Neural progenitor cell (in vitro differentiated cells): Measurements from ENCODE around the gene PSMB8. TPM values are rescaled to one million over a fixed set of nuclear protein-coding genes. Genes with fewer than 3 reads are reported as not detected.
A peak's percentile ranks its signal among the peaks of the same experiment; 100 is the strongest.

Experiments used
- DNase-seq: peaks from one replicate; pipeline ENCODE4 v3.0.0-alpha.2; 2016; ENCODE audit warnings: low spot score
- H2AFZ ChIP-seq: fragments of 200-600 bp; sonication (generic); replicated peaks from 2 replicates; pipeline ENCODE4 v1.6.1; 2016; ENCODE audit warnings: antibody characterized with exemption
- H3F3A ChIP-seq: fragments of 200-600 bp; sonication (generic); 2 replicates; pipeline ENCODE4 v1.6.1; 2016; ENCODE audit warnings: antibody characterized with exemption, low read depth
- H3K27ac ChIP-seq: fragments of 200-600 bp; sonication (generic); 2 replicates; pipeline ENCODE4 v1.5.1; 2016; ENCODE audit warnings: mild to moderate bottlenecking
- H3K27me3 ChIP-seq: fragments of 200-600 bp; sonication (generic); 2 replicates; pipeline ENCODE4 v1.6.1; 2016; ENCODE audit warnings: mild to moderate bottlenecking, moderate library complexity
- H3K36me3 ChIP-seq: fragments of 200-600 bp; sonication (generic); 2 replicates; pipeline ENCODE4 v1.5.1; 2016
- H3K4me1 ChIP-seq: fragments of 200-600 bp; sonication (generic); 2 replicates; pipeline ENCODE4 v1.6.1; 2016; ENCODE audit warnings: mixed run types
- H3K4me2 ChIP-seq: fragments of 200-600 bp; sonication (generic); 2 replicates; pipeline ENCODE4 v1.6.1; 2016
- H3K4me3 ChIP-seq: fragments of 200-600 bp; sonication (generic); 2 replicates; pipeline ENCODE4 v1.5.1; 2016
- H3K79me2 ChIP-seq: fragments of 200-600 bp; sonication (generic); 2 replicates; pipeline ENCODE4 v1.6.1; 2016; ENCODE audit warnings: low read depth
- H3K9ac ChIP-seq: fragments of 200-600 bp; sonication (generic); 2 replicates; pipeline ENCODE4 v1.6.1; 2016
- H3K9me3 ChIP-seq: fragments of 200-600 bp; sonication (generic); 2 replicates; pipeline ENCODE4 v1.5.1; 2016; ENCODE audit warnings: low read depth
- H4K20me1 ChIP-seq: fragments of 200-600 bp; sonication (generic); 2 replicates; pipeline ENCODE4 v1.6.1; 2016; ENCODE audit warnings: low read depth
- H3K27ac Mint-ChIP-seq: 3 replicates; pipeline ENCODE4 v1.8.0; 2021; ENCODE audit warnings: mixed read lengths
- H3K27me3 Mint-ChIP-seq: 2 replicates; pipeline ENCODE4 v1.8.0; 2022; ENCODE audit warnings: low read depth, mild to moderate bottlenecking, inconsistent platforms, moderate library complexity, mixed read lengths; ENCODE audit not compliant: insufficient read depth
- H3K36me3 Mint-ChIP-seq: 3 replicates; pipeline ENCODE4 v1.8.0; 2021; ENCODE audit warnings: mixed read lengths
- H3K4me1 Mint-ChIP-seq: 3 replicates; pipeline ENCODE4 v1.8.0; 2021; ENCODE audit warnings: mixed read lengths
- H3K4me3 Mint-ChIP-seq: 3 replicates; pipeline ENCODE4 v1.8.0; 2021; ENCODE audit warnings: mild to moderate bottlenecking, moderate library complexity, mixed read lengths
- H3K9me3 Mint-ChIP-seq: 3 replicates; pipeline ENCODE4 v1.8.0; 2020; ENCODE audit warnings: mixed read lengths
- CTCF ChIP-seq: fragments of 200-600 bp; sonication (generic); IDR thresholded peaks from 2 replicates; pipeline ENCODE4 v1.5.1; 2017; ENCODE audit warnings: antibody characterized with exemption, mild to moderate bottlenecking
- EZH2 ChIP-seq: fragments of 200-600 bp; sonication (generic); IDR thresholded peaks from 2 replicates; pipeline ENCODE4 v1.6.1; 2017; ENCODE audit warnings: antibody characterized with exemption, mild to moderate bottlenecking, moderate library complexity
- EZH2phosphoT487 ChIP-seq: fragments of 200-600 bp; sonication (generic); IDR thresholded peaks from 2 replicates; pipeline ENCODE4 v1.6.1; 2017; ENCODE audit warnings: antibody characterized with exemption
- total RNA-seq: library from RNA; depleted of rRNA; stranded (reverse); fragments of >200 nt; gene quantifications from 2 replicates; pipeline ENCODE4 v1.2.3, GENCODE V29; 2015; ENCODE audit warnings: low replicate concordance

Gene PSMB8
- total RNA-seq, 1 donor from 2014 or later = 2.2 TPM

DNA sequence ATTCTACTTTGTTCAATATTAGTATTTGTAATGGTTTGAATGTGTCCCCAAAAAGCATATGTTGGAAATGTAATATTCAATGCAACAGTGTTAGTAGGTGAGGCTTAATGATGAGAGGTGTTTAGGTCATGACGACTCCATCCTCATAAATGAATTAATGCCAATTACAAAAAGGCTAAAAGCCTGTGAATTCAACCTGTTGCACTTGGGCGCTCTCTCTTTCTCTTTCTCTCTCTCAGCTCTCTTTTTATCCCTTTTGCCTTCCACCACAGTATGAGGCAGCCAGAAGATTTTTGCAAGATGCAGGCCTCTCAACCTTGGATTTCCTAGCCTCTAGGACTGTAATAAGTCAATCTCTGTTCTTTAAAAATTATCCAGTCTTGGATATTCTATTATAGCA lies 44.7 kb upstream of the PSMB8 start:
- Mint-ChIP-seq H3K27me3 (peaks cover 3% of the 10 kb centered on the region), H3K4me3 (no peak overlapping the region), H3K36me3 (no peaks in the 10 kb centered on the region), H3K4me1 (peaks cover 2% of the 10 kb centered on the region), H3K27ac (no peak overlapping the region), H3K9me3 (no peaks in the 10 kb centered on the region)
- H3K4me3 ChIP-seq = no peak overlapping the region
- no peak for DNase-seq
- H3F3A ChIP-seq = peaks cover 8% of the 10 kb centered on the region
- no peak overlapping the region for H3K27ac ChIP-seq
- H3K36me3 ChIP-seq = no peaks in the 10 kb centered on the region
- H3K9me3 ChIP-seq = no peaks in the 10 kb centered on the region
- TF ChIP-seq EZH2 = no peak
- H2AFZ ChIP-seq = no peak overlapping the region
- H4K20me1 ChIP-seq = no peaks in the 10 kb centered on the region
- peaks cover 4% of the 10 kb centered on the region for H3K4me1 ChIP-seq
- H3K27me3 ChIP-seq = no peaks in the 10 kb centered on the region
- no peak overlapping the region for H3K4me2 ChIP-seq
- no peak overlapping the region for H3K9ac ChIP-seq
- peaks cover 7% of the 10 kb centered on the region for H3K79me2 ChIP-seq

DNA sequence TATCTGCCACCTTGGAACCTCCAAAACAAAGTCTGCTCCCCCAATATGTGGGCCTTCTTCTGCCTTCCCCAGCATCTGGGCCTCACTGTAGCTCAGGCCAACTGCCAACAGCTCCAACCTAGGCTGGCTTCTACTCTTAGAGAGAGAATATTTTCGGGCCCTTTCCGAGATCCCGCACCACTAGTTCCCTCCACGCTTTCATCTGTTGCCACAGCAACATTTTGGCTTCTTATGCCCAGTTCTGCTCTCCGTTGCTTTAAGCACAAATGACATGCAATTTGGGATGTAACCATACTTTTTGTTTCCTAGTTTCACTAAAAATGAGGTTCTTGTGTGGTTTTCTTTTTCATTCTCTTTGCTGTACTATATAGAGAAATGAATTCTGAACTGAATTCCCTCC lies 43.8 kb upstream of the PSMB8 start:
- H3K27ac Mint-ChIP-seq = no peak overlapping the region
- H3K4me3 Mint-ChIP-seq = no peak overlapping the region
- H3K27me3 Mint-ChIP-seq = no peaks in the 10 kb centered on the region

DNA sequence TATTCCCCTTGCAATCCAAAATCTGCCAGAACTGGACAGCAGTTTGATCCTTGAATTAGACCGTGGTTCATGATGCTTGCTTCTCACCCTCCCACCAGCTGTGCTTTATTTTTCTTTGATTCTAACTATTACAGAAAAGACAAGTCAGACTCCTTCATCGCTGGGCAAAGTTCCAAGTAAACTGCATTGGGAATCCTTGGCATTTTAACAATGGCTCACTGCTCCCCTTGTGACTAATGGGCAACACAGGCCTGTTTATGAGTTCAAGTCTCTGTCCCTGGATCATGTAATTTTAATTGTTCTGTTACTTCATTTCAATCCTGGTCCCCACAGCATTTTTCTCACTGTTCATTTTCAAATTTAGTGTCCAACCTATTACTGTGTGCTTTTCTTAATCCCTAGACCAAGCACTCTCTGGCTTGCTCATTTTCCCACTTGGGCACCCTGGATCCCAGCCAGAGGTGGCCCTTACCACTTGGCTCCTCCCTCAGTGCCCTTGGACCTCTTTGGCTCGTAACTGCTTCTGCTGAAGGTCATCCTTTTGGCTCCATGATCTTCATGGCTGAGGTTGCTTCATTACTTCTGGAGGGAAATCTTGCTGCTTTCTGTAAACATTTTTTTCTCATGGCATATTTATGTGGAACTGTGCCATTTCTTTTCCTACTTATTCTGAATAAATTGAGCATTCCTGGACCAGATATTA lies 43.0 kb upstream of the PSMB8 start:
- Mint-ChIP-seq H3K4me3 (no peak overlapping the region), H3K27me3 (no peaks in the 10 kb centered on the region), H3K4me1 (no peaks in the 10 kb centered on the region), H3K9me3 (no peaks in the 10 kb centered on the region), H3K36me3 (no peaks in the 10 kb centered on the region), H3K27ac (no peak overlapping the region)
- Histone ChIP-seq H3K9me3 (no peaks in the 10 kb centered on the region), H3F3A (no peaks in the 10 kb centered on the region), H4K20me1 (no peaks in the 10 kb centered on the region), H3K79me2 (no peaks in the 10 kb centered on the region), H3K9ac (no peak overlapping the region), H3K4me1 (no peaks in the 10 kb centered on the region), H3K36me3 (no peaks in the 10 kb centered on the region), H3K27me3 (no peaks in the 10 kb centered on the region), H3K4me3 (no peak overlapping the region), H3K4me2 (no peak overlapping the region), H2AFZ (no peak overlapping the region), H3K27ac (no peak overlapping the region)
- TF ChIP-seq EZH2phosphoT487 = no peak
- no peak for DNase-seq

More for the DNA sequence above, 43.8 kb upstream of the PSMB8 start:
- Histone ChIP-seq H3K9ac (no peak overlapping the region), H3K79me2 (no peaks in the 10 kb centered on the region), H3K36me3 (no peaks in the 10 kb centered on the region), H3F3A (no peaks in the 10 kb centered on the region), H2AFZ (no peak overlapping the region), H3K4me1 (no peaks in the 10 kb centered on the region), H3K9me3 (no peaks in the 10 kb centered on the region), H3K27me3 (no peaks in the 10 kb centered on the region), H3K4me3 (no peak overlapping the region), H4K20me1 (no peaks in the 10 kb centered on the region), H3K27ac (no peak overlapping the region), H3K4me2 (no peak overlapping the region)
- DNase-seq = no peak
- no peaks in the 10 kb centered on the region for H3K9me3 Mint-ChIP-seq
- TF ChIP-seq CTCF = no peak
- no peak for TF ChIP-seq EZH2phosphoT487
- no peak for TF ChIP-seq EZH2
- H3K4me1 Mint-ChIP-seq = no peaks in the 10 kb centered on the region
- H3K36me3 Mint-ChIP-seq = no peaks in the 10 kb centered on the region

- Histone ChIP-seq H3K36me3 (no peaks in the 10 kb centered on the region), H4K20me1 (no peaks in the 10 kb centered on the region), H3K79me2 (no peaks in the 10 kb centered on the region), H3K27ac (no peak overlapping the region), H2AFZ (no peak overlapping the region), H3K9me3 (no peaks in the 10 kb centered on the region), H3K27me3 (no peaks in the 10 kb centered on the region), H3K4me1 (no peaks in the 10 kb centered on the region), H3K9ac (no peak overlapping the region), H3K4me3 (no peak overlapping the region), H3K4me2 (no peak overlapping the region), H3F3A (no peaks in the 10 kb centered on the region)
- H3K36me3 Mint-ChIP-seq = no peaks in the 10 kb centered on the region
- no peak overlapping the region for H3K27ac Mint-ChIP-seq
- no peak overlapping the region for H3K4me3 Mint-ChIP-seq
- H3K9me3 Mint-ChIP-seq = no peaks in the 10 kb centered on the region
- no peaks in the 10 kb centered on the region for H3K4me1 Mint-ChIP-seq
- TF ChIP-seq EZH2 = no peak
- peak; percentile 67 for TF ChIP-seq CTCF
- peak; percentile 57 for DNase-seq
- no peaks in the 10 kb centered on the region for H3K27me3 Mint-ChIP-seq
Observed at GRCh38 chr6:32885698-32886286, 41.9 kb upstream of the PSMB8 start.
